T-cell (primary cell): ENCODE measurements around the gene DCAF11. TPM values are rescaled to one million over a fixed set of nuclear protein-coding genes. Genes with fewer than 3 reads are reported as not detected.

Source experiments
- ATAC-seq, 4 experiments: fragments of 200-7000 bp in 3 of 4; fragments of 150-1000 bp in 1 of 4; cut with Tn5 transposase; replicated peaks in 1 of 4; 1 replicate in 3 of 4; 2 replicates in 1 of 4; pipeline ENCODE4 v1.10.0; 2021; ENCODE audit warnings: moderate library complexity in 3 of 4, mild to moderate bottlenecking in 2 of 4, moderate number of reproducible peaks in 1 of 4
- CTCF ChIA-PET, 2 donors: fragments of 300-600 bp; sonication (Branson Sonifier 250); formaldehyde crosslinking; loops; one replicate each; lab custom pipeline; 2022; ENCODE audit warnings: antibody characterized with exemption in 2 of 2; lab: Charles Lee
- POLR2A ChIA-PET, 2 donors: fragments of 300-600 bp; sonication (Branson Sonifier 250); formaldehyde crosslinking; loops; one replicate each; lab custom pipeline; 2022; ENCODE audit warnings: antibody characterized with exemption in 2 of 2; lab: Charles Lee
- DNase-seq, 35 experiments: peaks; one replicate each; pipeline versions ENCODE4 v3.0.0 to v3.0.0-alpha.2; 2013 to 2023
- H3K27ac ChIP-seq: one replicate; pipeline ENCODE4 v1.5.1; 2013; ENCODE audit warnings: low read length
- H3K27me3 ChIP-seq, 2 experiments: replicated peaks in 1 of 2; 1 replicate in 1 of 2; 2 replicates in 1 of 2; pipeline versions ENCODE4 v1.6.1 to v1.7.0; 2013; ENCODE audit warnings: low read length in 1 of 2, mixed read lengths in 1 of 2; ENCODE audit not compliant: control insufficient read depth in 2 of 2, insufficient read depth in 2 of 2; ENCODE audit errors: extremely low read depth in 1 of 2
- H3K36me3 ChIP-seq, 2 donors: 1 replicate in 1 of 2; 2 replicates in 1 of 2; pipeline versions ENCODE4 v1.6.1 to v1.7.0; 2013; ENCODE audit warnings: low read length in 1 of 2; ENCODE audit not compliant: control insufficient read depth in 2 of 2, insufficient read depth in 1 of 2; ENCODE audit errors: extremely low read depth in 1 of 2
- H3K4me1 ChIP-seq, 2 experiments: 1 replicate in 1 of 2; 2 replicates in 1 of 2; pipeline versions ENCODE4 v1.6.1 to v1.7.0; 2013; ENCODE audit warnings: low read length in 2 of 2, mixed read lengths in 1 of 2; ENCODE audit not compliant: insufficient read depth in 2 of 2, control insufficient read depth in 1 of 2; ENCODE audit errors: extremely low read depth in 1 of 2
- H3K4me3 ChIP-seq, 2 donors: 1 replicate in 1 of 2; 2 replicates in 1 of 2; pipeline versions ENCODE4 v1.5.1 to v1.7.0; 2013; ENCODE audit warnings: mild to moderate bottlenecking in 2 of 2, low read length in 1 of 2, moderate library complexity in 1 of 2; ENCODE audit not compliant: control insufficient read depth in 1 of 2; ENCODE audit errors: extremely low read depth in 1 of 2
- H3K9me3 ChIP-seq: 2 replicates; pipeline ENCODE4 v1.7.0; 2013
- H3K27ac Mint-ChIP-seq, 2 donors: one replicate each; pipeline ENCODE4 v1.8.0; 2020 to 2021; ENCODE audit warnings: mild to moderate bottlenecking in 2 of 2, mixed read lengths in 2 of 2
- H3K27me3 Mint-ChIP-seq, 2 donors: one replicate each; pipeline ENCODE4 v1.8.0; 2021 to 2022; ENCODE audit warnings: mixed read lengths in 2 of 2
- H3K36me3 Mint-ChIP-seq: one replicate; pipeline ENCODE4 v1.8.0; 2021; ENCODE audit warnings: mixed read lengths
- H3K4me1 Mint-ChIP-seq, 3 donors: one replicate each; pipeline ENCODE4 v1.8.0; 2020 to 2022; ENCODE audit warnings: mixed read lengths in 3 of 3, mild to moderate bottlenecking in 1 of 3
- H3K4me3 Mint-ChIP-seq, 3 donors: one replicate each; pipeline ENCODE4 v1.8.0; 2020 to 2022; ENCODE audit warnings: mild to moderate bottlenecking in 3 of 3, mixed read lengths in 3 of 3, moderate library complexity in 3 of 3
- H3K9me3 Mint-ChIP-seq, 3 donors: one replicate each; pipeline ENCODE4 v1.8.0; 2020 to 2022; ENCODE audit warnings: mixed read lengths in 3 of 3
- WGBS: methylation state at CpG from one replicate; pipeline ENCODE4 v1.1.5; 2013; ENCODE audit warnings: missing lambda C conversion rate; ENCODE audit not compliant: insufficient coverage; 5-methylcytosine and 5-hydroxymethylcytosine counted together
- total RNA-seq, 35 experiments: library from RNA in 6 of 35; stranded (reverse) in 6 of 35; fragments of 120-200 nt in 1 of 35; gene quantifications; one replicate each; pipeline versions ENCODE4 v1.2.1 to v1.2.4 and lab custom pipeline; 2013 to 2026

DCAF11 gene
- total RNA-seq, 5 donors from 2014 or later (not counting 1 experiment from before 2014, with no cell fraction given): 78.5 to 94.1 (median 89.6) TPM

- Mint-ChIP-seq H3K36me3 (peaks cover 52% of the 10 kb centered on the region), H3K27ac (peak overlapping the region; percentile 98 to 99), H3K9me3 (no peaks in the 10 kb centered on the region), H3K4me3 (peak overlapping the region in 1 of 3 donors; percentile 37), H3K27me3 (no peaks in the 10 kb centered on the region), H3K4me1 (peaks cover 43 to 48% (median 45%) of the 10 kb centered on the region in 3 donors)
- Histone ChIP-seq H3K27me3 (no peaks in the 10 kb centered on the region), H3K36me3 (peaks cover 33 to 66% of the 10 kb centered on the region in 2 donors), H3K4me3 (no peak overlapping the region), H3K4me1 (peaks cover 8 to 49% of the 10 kb centered on the region in 2 experiments), H3K27ac (peak overlapping the region; percentile 89), H3K9me3 (no peaks in the 10 kb centered on the region)
- ATAC-seq (no peak), DNase-seq (no peak)
- ChIA-PET POLR2A (interaction anchor here (0.6 to 1.0 kb wide), 4 partner anchors 11 to 44 kb away, joined by 3 to 4 read pairs (median 3); no protein-coding TSS in a partner anchor), CTCF (interaction anchor here (0.9 to 1.9 kb wide), 9 partner anchors 8 to 69 kb away, joined by 3 to 30 read pairs (median 5); partner anchors contain the start of genes DCAF11 (in 2 of the 2), NRL (in 2 of the 2), RNF31 (in 2 of the 2) and PSME2 (in 1 of the 2))
- 98% methylated on average over 9 of the region's 11 CpGs for WGBS
These were observed 45.4 kb downstream of the DCAF11 start for GRCh38 chr14:24159777-24160498.

GRCh38 chr14:24160499-24160849 lies 45.9 kb downstream of the DCAF11 start:
- Mint-ChIP-seq H3K27ac (peak overlapping the region; percentile 98 to 99), H3K9me3 (no peaks in the 10 kb centered on the region), H3K4me3 (peak overlapping the region in 2 of 3 donors; percentile 37 to 92), H3K4me1 (peaks cover 48 to 52% (median 51%) of the 10 kb centered on the region in 3 donors), H3K36me3 (peaks cover 53% of the 10 kb centered on the region), H3K27me3 (no peaks in the 10 kb centered on the region)
- DNase-seq (no peak), ATAC-seq (peak in 1 of 4 experiments; percentile 0)
- peak overlapping the region; percentile 89 for H3K27ac ChIP-seq
- 100% methylated on average over 4 of the region's 4 CpGs for WGBS
- peaks cover 8 to 54% of the 10 kb centered on the region in 2 experiments for H3K4me1 ChIP-seq
- ChIA-PET POLR2A (interaction anchor here (0.6 to 1.6 kb wide), 8 partner anchors 11 to 52 kb away, joined by 3 to 9 read pairs (median 4); partner anchors contain the start of genes DCAF11 (in 1 of the 2), EMC9 (in 1 of the 2), NRL (in 1 of the 2) and PSME1 (in 1 of the 2)), CTCF (interaction anchor here (0.9 to 2.0 kb wide), 15 partner anchors 9 to 80 kb away, joined by 3 to 30 read pairs (median 5); partner anchors contain the start of genes DCAF11 (in 2 of the 2), NRL (in 2 of the 2), RNF31 (in 2 of the 2) and EMC9 (in 1 of the 2))
- H3K36me3 ChIP-seq: peaks cover 32 to 66% of the 10 kb centered on the region in 2 donors
- no peak overlapping the region for H3K4me3 ChIP-seq
- H3K9me3 ChIP-seq: no peaks in the 10 kb centered on the region
- no peaks in the 10 kb centered on the region for H3K27me3 ChIP-seq

GRCh38 chr14:24160850-24161804 lies 46.5 kb downstream of the DCAF11 start, which contains the start of gene IRF9:
TSS of gene IRF9 (plus strand) at chr14:24161265. CDS start at chr14:24162145, 880 bp downstream.
- H3K27me3 ChIP-seq: no peaks in the 10 kb centered on the region
- H3K4me1 ChIP-seq: peaks cover 8 to 61% of the 10 kb centered on the region in 2 experiments

GRCh38 chr14:24162093-24162492 lies 47.5 kb downstream of the DCAF11 start:
- no peak for DNase-seq
- H3K27me3 Mint-ChIP-seq: no peaks in the 10 kb centered on the region
- H3K4me1 Mint-ChIP-seq: peaks cover 54 to 61% (median 58%) of the 10 kb centered on the region in 3 donors
- Histone ChIP-seq H3K4me3 (peak overlapping the region; percentile 86 to 98), H3K9me3 (no peaks in the 10 kb centered on the region), H3K27ac (peak overlapping the region; percentile 89), H3K27me3 (no peaks in the 10 kb centered on the region), H3K36me3 (peaks cover 31 to 67% of the 10 kb centered on the region in 2 donors), H3K4me1 (peaks cover 8 to 62% of the 10 kb centered on the region in 2 experiments)
- H3K4me3 Mint-ChIP-seq: peak overlapping the region; percentile 92 to 94 (median 92)
- POLR2A ChIA-PET: interaction anchor here in 1 of 2 donors (0.6 to 1.6 kb wide), 3 partner anchors 14 to 80 kb away, joined by 3 to 9 read pairs (median 4); partner anchors contain the start of genes DCAF11, NRL and TINF2
- peaks cover 56% of the 10 kb centered on the region for H3K36me3 Mint-ChIP-seq
- 20% methylated on average over 5 of the region's 8 CpGs for WGBS
- ATAC-seq: no peak
- CTCF ChIA-PET: interaction anchor here (0.6 to 2.0 kb wide), 7 partner anchors 9 to 72 kb away, joined by 4 to 30 read pairs (median 5); partner anchors contain the start of genes DCAF11 (in 1 of the 2), NRL (in 1 of the 2), PSME1 (in 1 of the 2) and PSME2 (in 1 of the 2)
- H3K9me3 Mint-ChIP-seq: no peaks in the 10 kb centered on the region
- H3K27ac Mint-ChIP-seq: peak overlapping the region; percentile 98 to 99

More at GRCh38 chr14:24160850-24161804, 46.5 kb downstream of the DCAF11 start, which contains the start of gene IRF9:
- H3K36me3 Mint-ChIP-seq: peaks cover 54% of the 10 kb centered on the region
- no peaks in the 10 kb centered on the region for H3K9me3 Mint-ChIP-seq
- no peaks in the 10 kb centered on the region for H3K27me3 Mint-ChIP-seq
- 0% methylated on average over 9 of the region's 12 CpGs for WGBS
- peak within 1 kb of the TSS; percentile 92 to 94 (median 92) for H3K4me3 Mint-ChIP-seq
- H3K27ac Mint-ChIP-seq: peak within 1 kb of the TSS; percentile 98 to 99
- peak; percentile 90 to 99 (median 96) for DNase-seq
- ChIA-PET POLR2A (interaction anchor here (0.6 to 1.6 kb wide), 13 partner anchors 10 to 81 kb away, joined by 3 to 9 read pairs (median 3); partner anchors contain the start of genes DCAF11 (in 1 of the 2), EMC9 (in 1 of the 2), IPO4 (in 1 of the 2) and NRL (in 1 of the 2)), CTCF (interaction anchor here (0.6 to 2.0 kb wide), 22 partner anchors 9 to 149 kb away, joined by 3 to 30 read pairs (median 4); partner anchors contain the start of genes DCAF11 (in 2 of the 2), NRL (in 2 of the 2), RNF31 (in 2 of the 2) and EMC9 (in 1 of the 2))
- Histone ChIP-seq H3K36me3 (peaks cover 30 to 66% of the 10 kb centered on the region in 2 donors), H3K9me3 (no peaks in the 10 kb centered on the region), H3K4me3 (peak within 1 kb of the TSS; percentile 86 to 98), H3K27ac (peak within 1 kb of the TSS; percentile 89)
- peak; percentile 89 to 90 (median 90) for ATAC-seq
- peaks cover 54 to 58% (median 55%) of the 10 kb centered on the region in 3 donors for H3K4me1 Mint-ChIP-seq

GRCh38 chr14:24164518-24164991 lies 50.0 kb downstream of the DCAF11 start:
- DNase-seq: no peak
- H3K27ac Mint-ChIP-seq: peak overlapping the region; percentile 79 to 99
- H3K27me3 Mint-ChIP-seq: no peaks in the 10 kb centered on the region
- Histone ChIP-seq H3K36me3 (peaks cover 22 to 63% of the 10 kb centered on the region in 2 donors), H3K4me3 (no peak overlapping the region), H3K27me3 (no peaks in the 10 kb centered on the region), H3K27ac (no peak overlapping the region), H3K9me3 (no peaks in the 10 kb centered on the region), H3K4me1 (peaks cover 8 to 61% of the 10 kb centered on the region in 2 experiments)
- CTCF ChIA-PET: interaction anchor here in 1 of 2 donors (0.6 kb wide), 1 partner anchor 221 kb away, joined by 4 read pairs; no protein-coding TSS in a partner anchor
- no peak for ATAC-seq
- H3K4me3 Mint-ChIP-seq: peak overlapping the region; percentile 39 to 92 (median 52)
- H3K36me3 Mint-ChIP-seq: peaks cover 62% of the 10 kb centered on the region
- WGBS: 91% methylated on average over 14 of the region's 14 CpGs
- peaks cover 62 to 71% (median 69%) of the 10 kb centered on the region in 3 donors for H3K4me1 Mint-ChIP-seq
- no peaks in the 10 kb centered on the region for H3K9me3 Mint-ChIP-seq
- POLR2A ChIA-PET: interaction anchor here in 1 of 2 donors (1.0 kb wide), 1 partner anchor 16 kb away, joined by 3 read pairs; no protein-coding TSS in a partner anchor
